ENCODE measurements around the gene ST6GAL1.
"Not testable (repeated sequence)": the region's sequence is repeated elsewhere in the genome, so short reads cannot be mapped to it uniquely, and the experiment has no call there.

The ST6GAL1 gene

GRCh38 chr3:187046033-187046432, 115.7 kb downstream of the ST6GAL1 start:
- H3K27ac ChIP-seq, result no peak overlapping the region
- TF ChIP-seq, protein P1, sequence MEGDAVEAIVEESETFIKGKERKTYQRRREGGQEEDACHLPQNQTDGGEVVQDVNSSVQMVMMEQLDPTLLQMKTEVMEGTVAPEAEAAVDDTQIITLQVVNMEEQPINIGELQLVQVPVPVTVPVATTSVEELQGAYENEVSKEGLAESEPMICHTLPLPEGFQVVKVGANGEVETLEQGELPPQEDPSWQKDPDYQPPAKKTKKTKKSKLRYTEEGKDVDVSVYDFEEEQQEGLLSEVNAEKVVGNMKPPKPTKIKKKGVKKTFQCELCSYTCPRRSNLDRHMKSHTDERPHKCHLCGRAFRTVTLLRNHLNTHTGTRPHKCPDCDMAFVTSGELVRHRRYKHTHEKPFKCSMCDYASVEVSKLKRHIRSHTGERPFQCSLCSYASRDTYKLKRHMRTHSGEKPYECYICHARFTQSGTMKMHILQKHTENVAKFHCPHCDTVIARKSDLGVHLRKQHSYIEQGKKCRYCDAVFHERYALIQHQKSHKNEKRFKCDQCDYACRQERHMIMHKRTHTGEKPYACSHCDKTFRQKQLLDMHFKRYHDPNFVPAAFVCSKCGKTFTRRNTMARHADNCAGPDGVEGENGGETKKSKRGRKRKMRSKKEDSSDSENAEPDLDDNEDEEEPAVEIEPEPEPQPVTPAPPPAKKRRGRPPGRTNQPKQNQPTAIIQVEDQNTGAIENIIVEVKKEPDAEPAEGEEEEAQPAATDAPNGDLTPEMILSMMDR (conservative IDR thresholded peaks at IDR 0.05), result no peak

GRCh38 chr3:187049462-187050101, 119.3 kb downstream of the ST6GAL1 start:
- no peak overlapping the region for H3K27ac ChIP-seq
- TF ChIP-seq, protein P1 (conservative IDR thresholded peaks at IDR 0.05), result no peak

DNA sequence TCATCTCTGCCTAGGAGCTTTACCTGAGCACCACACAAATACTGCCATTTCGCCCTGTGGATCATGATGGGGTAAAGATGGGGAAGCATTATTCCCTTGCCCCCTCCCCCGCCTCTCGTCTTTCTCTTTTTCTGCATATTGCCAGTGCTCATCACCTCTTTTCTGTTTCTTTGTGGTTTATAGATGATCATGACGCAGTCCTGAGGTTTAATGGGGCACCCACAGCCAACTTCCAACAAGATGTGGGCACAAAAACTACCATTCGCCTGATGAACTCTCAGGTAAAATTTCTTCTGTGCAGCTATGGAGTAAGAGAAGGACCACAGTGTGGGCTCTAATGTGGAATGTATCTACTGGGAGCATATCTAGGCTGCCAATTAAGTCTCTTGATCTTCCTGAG, 120.7 kb downstream of the ST6GAL1 start:
- no peak overlapping the region for H3K27ac ChIP-seq
- TF ChIP-seq, protein P1 (conservative IDR thresholded peaks at IDR 0.05), result no peak

- TF ChIP-seq, protein P1 (conservative IDR thresholded peaks at IDR 0.05), result no peak
- H3K27ac ChIP-seq, result no peak overlapping the region
These were observed 121.5 kb downstream of the ST6GAL1 start for GRCh38 chr3:187051724-187052366.

DNA sequence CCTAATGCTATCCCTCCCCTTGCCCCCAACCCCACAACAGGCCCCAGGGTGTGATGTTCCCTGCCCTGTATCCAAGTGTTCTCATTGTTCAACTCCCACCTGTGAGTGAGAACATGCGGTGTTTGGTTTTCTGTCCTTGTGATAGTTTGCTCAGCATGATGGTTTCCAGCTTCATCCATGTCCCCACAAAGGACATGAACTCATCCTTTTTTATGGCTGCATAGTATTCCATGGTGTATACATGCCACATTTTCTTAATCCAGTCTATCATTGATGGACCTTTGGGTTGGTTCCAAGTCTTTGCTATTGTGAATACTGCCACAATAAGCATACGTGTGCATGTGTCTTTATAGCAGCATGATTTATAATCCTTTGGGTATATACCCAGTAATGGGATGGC, 122.1 kb downstream of the ST6GAL1 start:
- not testable (repeated sequence) for H3K27ac ChIP-seq

DNA sequence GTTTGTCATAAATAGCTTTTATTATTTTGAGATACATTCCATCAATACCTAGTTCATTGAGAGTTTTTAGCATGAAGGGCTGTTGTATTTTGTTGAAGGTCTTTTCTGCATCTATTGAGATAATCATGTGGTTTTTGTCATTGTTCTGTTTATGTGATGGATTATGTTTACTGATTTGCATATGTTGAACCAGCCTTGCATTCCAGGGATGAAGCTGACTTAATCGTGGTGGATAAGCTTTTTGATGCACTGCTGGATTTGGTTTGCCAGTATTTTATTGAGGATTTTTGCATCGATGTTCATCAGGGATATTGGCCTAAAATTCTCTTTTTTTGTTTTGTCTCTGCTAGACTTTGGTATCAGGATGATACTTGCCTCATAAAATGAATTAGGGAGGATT, 124.1 kb downstream of the ST6GAL1 start:
- H3K27ac ChIP-seq, result not testable (repeated sequence)

GRCh38 chr3:187057803-187058202, 127.5 kb downstream of the ST6GAL1 start:
- not testable (repeated sequence) for H3K27ac ChIP-seq

GRCh38 chr3:187061748-187062147, 131.4 kb downstream of the ST6GAL1 start:
- TF ChIP-seq, protein P1 (conservative IDR thresholded peaks at IDR 0.05), result no peak
- no peak overlapping the region for H3K27ac ChIP-seq

- TF ChIP-seq, protein P1 (conservative IDR thresholded peaks at IDR 0.05), result no peak
- no peak overlapping the region for H3K27ac ChIP-seq
These were observed 132.3 kb downstream of the ST6GAL1 start for GRCh38 chr3:187062526-187063177.
